ENCODE data around the gene ACTMAP. TPM values are rescaled to one million over a fixed set of nuclear protein-coding genes. Genes with fewer than 3 reads are reported as not detected.

Gene ACTMAP, protein sequence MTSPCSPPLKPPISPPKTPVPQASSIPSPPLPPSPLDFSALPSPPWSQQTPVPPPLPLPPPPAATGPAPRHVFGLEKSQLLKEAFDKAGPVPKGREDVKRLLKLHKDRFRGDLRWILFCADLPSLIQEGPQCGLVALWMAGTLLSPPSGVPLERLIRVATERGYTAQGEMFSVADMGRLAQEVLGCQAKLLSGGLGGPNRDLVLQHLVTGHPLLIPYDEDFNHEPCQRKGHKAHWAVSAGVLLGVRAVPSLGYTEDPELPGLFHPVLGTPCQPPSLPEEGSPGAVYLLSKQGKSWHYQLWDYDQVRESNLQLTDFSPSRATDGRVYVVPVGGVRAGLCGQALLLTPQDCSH
- polyA plus RNA-seq (2013, experiment 1 of 2) = 12.8 TPM
- 13.2 TPM for polyA plus RNA-seq (2013, experiment 2 of 2)

DNA sequence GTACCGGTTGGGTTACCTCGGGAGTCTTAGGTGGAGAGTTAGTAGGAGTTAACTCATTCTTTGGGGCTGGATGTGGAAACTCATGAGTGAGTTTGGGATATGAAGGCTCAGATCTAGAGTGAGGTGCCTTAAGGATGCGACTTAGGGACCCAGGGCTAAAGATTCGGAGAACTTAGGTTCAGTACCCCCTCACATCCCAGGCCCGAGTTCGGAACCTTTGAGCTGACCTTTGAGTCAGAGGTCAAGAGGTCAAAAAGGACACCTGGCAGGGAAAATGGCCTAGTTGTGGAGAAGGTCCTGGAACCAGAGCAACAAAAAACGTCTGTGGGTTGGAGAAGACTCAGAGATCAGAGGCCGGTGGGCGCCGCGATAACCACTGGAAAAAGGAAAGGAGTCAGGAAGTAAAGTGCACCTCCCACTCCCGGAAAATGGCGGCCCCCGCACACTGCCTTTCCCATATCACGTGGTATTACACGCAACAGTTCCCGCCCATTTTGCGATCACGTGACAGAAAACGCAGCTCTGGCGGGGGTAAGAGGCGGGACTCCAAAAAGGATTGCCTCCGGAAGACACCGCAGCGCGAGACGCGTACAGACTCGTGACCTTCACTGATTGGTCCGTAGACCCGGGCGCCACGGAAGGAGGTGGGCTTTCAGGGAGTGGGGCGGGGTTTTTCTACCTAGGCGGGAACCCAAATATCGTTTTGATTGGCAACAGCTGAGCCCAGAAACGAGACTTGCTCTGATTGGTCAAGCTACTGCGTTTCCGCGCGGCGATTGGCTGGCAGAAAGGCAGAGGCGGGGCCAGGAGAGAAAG lies at the start of gene ACTMAP:
Gene ACTMAP, minus strand, starts transcription at position 420 of the 816 bp plus-strand sequence. CDS start 674 bp downstream, outside the sequence.
- no CpG with 5 or more reads among the region's 43 CpGs for WGBS, 2 donors (ENCODE audit: extremely low coverage in 2 of 2, insufficient read length in 2 of 2, insufficient replicate concordance in 1 of 2)
- H4K8ac ChIP-seq (ENCODE audit: low read depth, low read length) = peak within 1 kb of the TSS; percentile 75
- peak within 1 kb of the TSS; percentile 96 for H4K91ac ChIP-seq (ENCODE audit: low read depth, low read length, poor library complexity)
- no peak within 1 kb of the TSS for H2BK120ac ChIP-seq (ENCODE audit: low read depth, low read length)
- H3K9me3 ChIP-seq (replicated peaks in 1 of 2; ENCODE audit: control insufficient read depth in 2 of 2, insufficient read depth in 1 of 2, low read depth in 1 of 2, low read length in 2 of 2) = peaks cover 0 to 3% of the 10 kb centered on the region in 2 donors
- H3K9ac ChIP-seq (ENCODE audit: low read depth, low read length, poor library complexity) = peak within 1 kb of the TSS; percentile 85
- H3K36me3 ChIP-seq (replicated peaks in 1 of 2; ENCODE audit: control insufficient read depth in 2 of 2, insufficient read depth in 2 of 2, low read length in 2 of 2) = peaks cover 8 to 34% of the 10 kb centered on the region in 2 donors
- H3K18ac ChIP-seq (ENCODE audit: low read length) = peak within 1 kb of the TSS; percentile 99
- H2AK5ac ChIP-seq (ENCODE audit: low read depth, low read length) = peak within 1 kb of the TSS; percentile 89
- no peak within 1 kb of the TSS for H2BK15ac ChIP-seq (ENCODE audit: low read length)
- peak within 1 kb of the TSS; percentile 84 to 96 for H3K4me3 ChIP-seq (ENCODE audit: low read length in 2 of 2)
- peak within 1 kb of the TSS; percentile 84 for H3K4me2 ChIP-seq (ENCODE audit: insufficient read depth, low read length, poor library complexity, severe bottlenecking)
- H2BK5ac ChIP-seq (ENCODE audit: low read length) = no peak within 1 kb of the TSS
- H3K79me1 ChIP-seq (ENCODE audit: low read depth, low read length) = peaks cover 4% of the 10 kb centered on the region
- H3K4ac ChIP-seq (ENCODE audit: low read length) = peak within 1 kb of the TSS; percentile 78
- H3K27me3 ChIP-seq (ENCODE audit: control insufficient read depth in 3 of 3, insufficient read depth in 3 of 3, low read depth in 1 of 3, low read length in 3 of 3) = no peaks in the 10 kb centered on the region
- peak within 1 kb of the TSS; percentile 94 for H2AFZ ChIP-seq (ENCODE audit: low read length)
- H2BK12ac ChIP-seq (ENCODE audit: low read length) = peak within 1 kb of the TSS; percentile 50
- peak within 1 kb of the TSS; percentile 44 for H3K23ac ChIP-seq (ENCODE audit: low read depth, low read length, poor library complexity)
- DNase-seq (ENCODE audit: low spot score) = peak; percentile 100
- no peak within 1 kb of the TSS for H3K14ac ChIP-seq (ENCODE audit: low read length)
- H3K4me1 ChIP-seq (ENCODE audit: control insufficient read depth in 2 of 2, insufficient read depth in 1 of 2, low read depth in 1 of 2, low read length in 2 of 2) = peaks cover 13 to 14% of the 10 kb centered on the region in 2 donors
- H3K27ac ChIP-seq (replicated peaks; ENCODE audit: low read length) = peak within 1 kb of the TSS; percentile 93

DNA sequence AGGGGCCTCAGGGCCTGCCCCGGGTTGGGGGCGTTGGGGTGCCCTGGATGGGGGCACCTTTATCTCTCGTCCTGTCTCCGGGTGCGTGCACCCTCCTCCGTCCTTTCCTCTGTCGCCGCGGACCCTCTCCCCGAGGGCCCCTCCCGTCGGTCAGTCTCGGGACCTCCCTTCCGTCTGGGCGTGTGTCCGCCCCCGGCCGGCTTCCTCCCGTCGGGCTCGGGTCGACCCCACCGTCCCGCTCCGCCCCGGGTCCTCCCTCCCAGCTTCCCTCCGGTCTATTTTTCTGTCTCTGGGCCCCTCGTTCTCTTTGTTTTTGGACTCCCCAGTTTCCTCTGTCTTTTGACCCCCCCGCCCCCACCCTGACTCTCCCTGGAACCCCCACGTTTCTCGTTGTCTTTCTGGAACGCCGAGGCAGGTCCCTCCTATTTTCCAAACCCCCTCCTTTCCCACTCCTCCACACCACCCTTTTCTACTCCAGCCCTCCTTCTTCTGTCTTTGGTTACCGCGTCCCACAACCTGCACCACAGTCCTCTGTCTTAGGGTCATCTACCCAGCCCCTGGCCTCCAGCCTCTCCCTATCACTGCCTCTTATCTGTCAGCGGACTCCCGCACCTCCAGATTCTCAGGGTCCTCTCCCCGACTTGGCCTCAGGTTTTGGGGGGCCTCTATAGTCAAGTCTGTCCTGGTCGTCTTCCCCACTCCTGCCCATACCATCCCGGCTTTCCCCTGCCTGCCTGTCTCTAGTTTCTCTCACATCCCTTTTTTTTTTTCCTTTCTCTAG lies 49.5 kb upstream of the ACTMAP start:
- Histone ChIP-seq H2BK120ac (ENCODE audit: low read depth, low read length) (peak overlapping the region; percentile 38), H3K4me3 (ENCODE audit: low read length in 2 of 2) (peak overlapping the region; percentile 91 to 98), H2BK15ac (ENCODE audit: low read length) (no peak overlapping the region), H3K18ac (ENCODE audit: low read length) (peak overlapping the region; percentile 99), H3K4ac (ENCODE audit: low read length) (no peak overlapping the region), H3K9me3 (replicated peaks in 1 of 2; ENCODE audit: control insufficient read depth in 2 of 2, insufficient read depth in 1 of 2, low read depth in 1 of 2, low read length in 2 of 2) (no peaks in the 10 kb centered on the region), H3K9ac (ENCODE audit: low read depth, low read length, poor library complexity) (peak overlapping the region; percentile 93), H4K8ac (ENCODE audit: low read depth, low read length) (no peak overlapping the region), H2AK5ac (ENCODE audit: low read depth, low read length) (peak overlapping the region; percentile 48), H3K27me3 (ENCODE audit: control insufficient read depth in 3 of 3, insufficient read depth in 3 of 3, low read depth in 1 of 3, low read length in 3 of 3) (no peaks in the 10 kb centered on the region), H4K91ac (ENCODE audit: low read depth, low read length, poor library complexity) (no peak overlapping the region), H3K14ac (ENCODE audit: low read length) (peak overlapping the region; percentile 95), H3K79me1 (ENCODE audit: low read depth, low read length) (peaks cover 26% of the 10 kb centered on the region), H3K4me2 (ENCODE audit: insufficient read depth, low read length, poor library complexity, severe bottlenecking) (peak overlapping the region; percentile 60), H3K4me1 (ENCODE audit: control insufficient read depth in 2 of 2, insufficient read depth in 1 of 2, low read depth in 1 of 2, low read length in 2 of 2) (peaks cover 33 to 36% of the 10 kb centered on the region in 2 donors), H3K36me3 (replicated peaks in 1 of 2; ENCODE audit: control insufficient read depth in 2 of 2, insufficient read depth in 2 of 2, low read length in 2 of 2) (peaks cover 28 to 48% of the 10 kb centered on the region in 2 donors), H2BK12ac (ENCODE audit: low read length) (no peak overlapping the region), H2AFZ (ENCODE audit: low read length) (peak overlapping the region; percentile 86), H3K23ac (ENCODE audit: low read depth, low read length, poor library complexity) (peak overlapping the region; percentile 92), H2BK5ac (ENCODE audit: low read length) (peak overlapping the region; percentile 88), H3K27ac (replicated peaks; ENCODE audit: low read length) (peak overlapping the region; percentile 80)
- no peak for DNase-seq (ENCODE audit: low spot score)
- WGBS, 2 donors (ENCODE audit: extremely low coverage in 2 of 2, insufficient read length in 2 of 2, insufficient replicate concordance in 1 of 2) = no CpG with 5 or more reads among the region's 40 CpGs

DNA sequence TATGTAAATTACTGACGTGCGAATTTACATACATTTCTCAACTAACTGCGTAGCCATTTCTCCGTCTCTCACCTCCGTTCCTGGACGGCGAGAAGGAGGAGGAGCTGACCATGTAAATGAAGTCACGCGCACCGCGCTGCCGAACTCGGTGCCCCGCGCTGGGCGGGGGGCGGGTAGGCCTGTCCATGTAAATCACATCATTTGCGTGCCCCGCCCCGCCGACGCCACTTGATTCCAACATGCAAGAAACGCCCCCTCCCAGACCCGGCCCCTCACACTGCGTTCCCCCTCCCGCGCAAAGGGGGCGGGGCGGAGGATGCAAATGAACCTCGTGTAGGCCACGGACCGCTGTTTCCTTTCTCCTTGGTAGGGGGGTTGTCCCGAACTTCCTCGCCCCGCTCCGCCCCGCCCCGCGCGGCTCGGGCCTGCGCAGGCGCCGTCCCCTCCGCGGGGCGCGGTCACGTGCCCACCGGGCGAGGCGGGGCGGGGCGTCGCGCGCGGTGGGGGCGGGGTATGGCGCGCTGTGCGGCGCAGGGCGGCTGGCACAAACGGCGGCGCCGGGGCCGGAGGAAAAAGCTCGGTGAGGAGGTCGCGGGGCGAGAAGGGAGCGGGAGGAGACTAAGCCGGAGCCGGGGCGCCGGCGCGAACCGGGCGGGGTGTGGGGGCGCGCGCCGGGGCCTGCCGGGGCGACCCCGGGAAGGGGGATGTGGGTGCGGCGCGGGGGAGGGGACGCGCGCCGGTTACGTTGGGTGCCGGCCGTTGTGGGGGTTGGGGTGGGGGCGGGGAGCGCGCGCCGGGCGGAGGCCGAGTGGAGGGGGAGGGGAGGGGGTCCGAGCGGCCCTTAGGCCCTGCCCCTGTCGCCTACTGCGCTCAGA lies 48.6 kb upstream of the ACTMAP start, which contains the start of gene EGLN2:
Gene EGLN2, plus strand, starts transcription at position 509 of the 875 bp plus-strand sequence. CDS start 1,382 bp downstream, outside the sequence.
- peak within 1 kb of the TSS; percentile 68 for H2AK5ac ChIP-seq (ENCODE audit: low read depth, low read length)
- no peak within 1 kb of the TSS for H4K91ac ChIP-seq (ENCODE audit: low read depth, low read length, poor library complexity)
- H3K4me2 ChIP-seq (ENCODE audit: insufficient read depth, low read length, poor library complexity, severe bottlenecking) = peak within 1 kb of the TSS; percentile 60
- peak within 1 kb of the TSS; percentile 99 for H3K18ac ChIP-seq (ENCODE audit: low read length)
- peak within 1 kb of the TSS; percentile 88 for H2BK5ac ChIP-seq (ENCODE audit: low read length)
- peak within 1 kb of the TSS; percentile 86 for H2AFZ ChIP-seq (ENCODE audit: low read length)
- no peaks in the 10 kb centered on the region for H3K9me3 ChIP-seq (replicated peaks in 1 of 2; ENCODE audit: control insufficient read depth in 2 of 2, insufficient read depth in 1 of 2, low read depth in 1 of 2, low read length in 2 of 2)
- peak within 1 kb of the TSS; percentile 91 to 98 for H3K4me3 ChIP-seq (ENCODE audit: low read length in 2 of 2)
- peak within 1 kb of the TSS; percentile 92 for H3K23ac ChIP-seq (ENCODE audit: low read depth, low read length, poor library complexity)
- peak within 1 kb of the TSS; percentile 16 for H2BK12ac ChIP-seq (ENCODE audit: low read length)
- no peak within 1 kb of the TSS for H2BK15ac ChIP-seq (ENCODE audit: low read length)
- peak within 1 kb of the TSS; percentile 80 for H3K27ac ChIP-seq (replicated peaks; ENCODE audit: low read length)
- H2BK120ac ChIP-seq (ENCODE audit: low read depth, low read length) = peak within 1 kb of the TSS; percentile 38
- peak; percentile 100 for DNase-seq (ENCODE audit: low spot score)
- peak within 1 kb of the TSS; percentile 95 for H3K14ac ChIP-seq (ENCODE audit: low read length)
- peaks cover 21 to 40% of the 10 kb centered on the region in 2 donors for H3K36me3 ChIP-seq (replicated peaks in 1 of 2; ENCODE audit: control insufficient read depth in 2 of 2, insufficient read depth in 2 of 2, low read length in 2 of 2)
- WGBS, 2 donors (ENCODE audit: extremely low coverage in 2 of 2, insufficient read length in 2 of 2, insufficient replicate concordance in 1 of 2) = no CpG with 5 or more reads among the region's 110 CpGs
- peaks cover 32 to 33% of the 10 kb centered on the region in 2 donors for H3K4me1 ChIP-seq (ENCODE audit: control insufficient read depth in 2 of 2, insufficient read depth in 1 of 2, low read depth in 1 of 2, low read length in 2 of 2)
- H3K79me1 ChIP-seq (ENCODE audit: low read depth, low read length) = peaks cover 23% of the 10 kb centered on the region
- H3K4ac ChIP-seq (ENCODE audit: low read length) = peak within 1 kb of the TSS; percentile 69
- H3K9ac ChIP-seq (ENCODE audit: low read depth, low read length, poor library complexity) = peak within 1 kb of the TSS; percentile 93
- no peak within 1 kb of the TSS for H4K8ac ChIP-seq (ENCODE audit: low read depth, low read length)
- no peaks in the 10 kb centered on the region for H3K27me3 ChIP-seq (ENCODE audit: control insufficient read depth in 3 of 3, insufficient read depth in 3 of 3, low read depth in 1 of 3, low read length in 3 of 3)
